NCI-H2029 (cell line): ENCODE data around the gene L3MBTL2.
"Not testable (repeated sequence)": the region's sequence is repeated elsewhere in the genome, so short reads cannot be mapped to it uniquely, and the experiment has no call there.

Experiments used
- DNase-seq: peaks from one replicate; lab custom pipeline; 2025; lab: John Stamatoyannopoulos, UW

Gene L3MBTL2

DNA sequence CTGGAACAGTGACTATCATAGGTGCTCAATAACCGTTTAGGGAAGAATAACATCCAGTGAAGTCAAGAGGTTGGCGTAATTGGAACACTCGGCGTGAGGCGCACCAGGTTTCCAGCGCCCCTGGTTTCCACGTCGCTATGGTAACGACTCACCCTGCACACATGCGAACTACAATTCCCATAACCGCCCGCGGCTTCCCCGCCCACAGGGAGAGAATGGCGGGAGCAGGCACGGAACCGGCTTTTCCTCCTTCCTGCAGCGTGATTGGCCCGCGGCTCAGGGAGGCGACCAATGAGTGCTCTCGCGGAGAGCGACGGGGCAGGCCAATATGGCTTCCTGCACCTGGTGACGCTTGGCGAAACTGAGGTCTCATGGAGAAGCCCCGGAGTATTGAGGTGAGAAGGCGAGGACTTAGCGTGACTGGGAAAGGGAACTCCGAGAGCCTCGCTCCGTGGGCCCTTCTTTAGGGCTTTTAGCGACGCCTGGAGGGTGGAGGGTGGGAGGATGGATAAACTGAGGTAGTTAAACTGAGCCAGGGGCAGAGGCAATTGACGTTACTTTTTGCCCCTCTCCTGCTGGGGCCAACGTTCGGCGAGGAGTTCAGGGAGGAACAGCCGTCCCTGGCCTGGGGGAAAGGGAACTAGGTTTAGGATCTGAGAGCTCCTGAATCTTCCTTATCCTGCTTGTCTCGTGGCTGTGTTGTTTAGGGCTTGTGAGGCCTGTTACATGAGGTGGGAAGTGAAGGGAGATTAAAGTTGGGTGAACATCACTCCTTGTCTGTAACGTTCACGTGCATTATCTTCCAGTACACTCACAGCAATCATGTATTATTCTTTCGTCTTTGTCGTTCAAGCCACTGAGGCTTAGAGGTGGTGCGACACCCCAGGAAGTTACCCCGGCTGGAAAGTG is at the start of gene L3MBTL2:
L3MBTL2 (plus strand) TSS at position 321 of the 909 bp plus-strand sequence; CDS start at position 372, 51 bp downstream.
- DNase-seq, result peak; percentile 96

DNA sequence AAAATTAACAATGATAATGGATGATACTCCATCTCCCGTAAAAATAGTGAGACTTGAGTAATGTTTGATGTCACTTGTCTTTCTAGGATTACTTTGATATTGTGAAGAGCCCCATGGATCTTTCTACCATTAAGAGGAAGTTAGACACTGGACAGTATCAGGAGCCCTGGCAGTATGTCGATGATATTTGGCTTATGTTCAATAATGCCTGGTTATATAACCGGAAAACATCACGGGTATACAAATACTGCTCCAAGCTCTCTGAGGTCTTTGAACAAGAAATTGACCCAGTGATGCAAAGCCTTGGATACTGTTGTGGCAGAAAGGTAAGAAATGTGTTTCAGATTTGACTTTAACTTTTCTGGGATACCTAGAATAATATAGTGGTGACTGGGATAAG is 48.0 kb upstream of the L3MBTL2 start:
- DNase-seq, result no peak

DNA sequence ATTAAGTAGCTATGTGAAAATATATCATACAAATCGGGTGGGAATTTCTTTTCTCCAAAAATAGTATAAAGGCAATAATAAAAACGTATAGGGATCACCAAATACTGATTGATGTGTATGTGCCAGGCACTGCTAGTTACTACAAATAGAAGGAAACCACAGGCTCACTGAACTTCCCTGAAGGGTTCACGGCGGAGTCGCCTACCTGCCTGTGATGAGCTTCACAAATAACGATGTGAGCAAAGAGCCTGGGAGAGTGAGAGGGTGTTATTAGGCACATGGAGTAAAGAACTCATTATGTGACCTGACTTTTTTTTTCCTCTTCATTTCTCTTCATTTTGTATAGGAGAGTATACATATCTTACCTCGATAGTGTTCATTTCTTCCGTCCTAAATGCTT is 36.0 kb upstream of the L3MBTL2 start:
- DNase-seq, result no peak

DNA sequence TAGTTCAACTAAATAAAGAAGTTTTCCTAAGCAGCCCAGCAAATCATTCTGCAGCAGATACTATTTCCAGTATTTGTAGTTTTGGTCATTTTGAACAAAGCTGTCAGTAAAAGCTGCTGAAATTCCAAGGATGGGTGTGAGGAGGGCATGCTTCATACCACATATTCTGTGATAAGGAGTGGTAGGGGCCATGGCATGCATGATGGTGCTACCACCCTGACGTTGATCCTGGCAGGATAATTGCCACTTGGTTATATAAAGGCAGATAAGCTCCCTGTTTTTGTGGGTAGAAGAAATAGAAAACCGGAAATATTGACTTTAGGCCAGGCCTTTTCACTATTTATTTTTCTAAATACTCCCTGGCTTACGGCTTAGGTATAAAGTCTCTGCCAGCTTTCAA is 33.1 kb upstream of the L3MBTL2 start:
- no peak for DNase-seq

DNA sequence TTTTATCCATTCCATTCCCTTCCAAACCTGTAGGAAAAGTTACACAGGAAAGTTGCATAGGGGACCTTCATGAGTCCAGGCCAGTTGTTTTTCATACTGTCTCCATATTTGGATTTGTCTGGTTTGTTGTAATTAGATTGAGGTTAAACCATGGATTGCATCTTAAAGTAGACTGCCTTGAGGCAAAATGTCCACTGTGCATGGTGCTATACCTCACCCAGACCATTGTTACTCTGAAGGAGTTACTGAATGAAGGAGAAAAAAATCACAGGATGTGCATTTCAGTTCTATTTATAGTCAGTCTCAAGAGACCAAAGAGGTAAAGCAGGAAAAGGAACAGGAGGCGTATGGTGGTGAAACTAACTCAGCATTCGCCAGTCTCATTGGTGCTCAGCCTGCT is 29.6 kb upstream of the L3MBTL2 start:
- DNase-seq, result no peak

DNA sequence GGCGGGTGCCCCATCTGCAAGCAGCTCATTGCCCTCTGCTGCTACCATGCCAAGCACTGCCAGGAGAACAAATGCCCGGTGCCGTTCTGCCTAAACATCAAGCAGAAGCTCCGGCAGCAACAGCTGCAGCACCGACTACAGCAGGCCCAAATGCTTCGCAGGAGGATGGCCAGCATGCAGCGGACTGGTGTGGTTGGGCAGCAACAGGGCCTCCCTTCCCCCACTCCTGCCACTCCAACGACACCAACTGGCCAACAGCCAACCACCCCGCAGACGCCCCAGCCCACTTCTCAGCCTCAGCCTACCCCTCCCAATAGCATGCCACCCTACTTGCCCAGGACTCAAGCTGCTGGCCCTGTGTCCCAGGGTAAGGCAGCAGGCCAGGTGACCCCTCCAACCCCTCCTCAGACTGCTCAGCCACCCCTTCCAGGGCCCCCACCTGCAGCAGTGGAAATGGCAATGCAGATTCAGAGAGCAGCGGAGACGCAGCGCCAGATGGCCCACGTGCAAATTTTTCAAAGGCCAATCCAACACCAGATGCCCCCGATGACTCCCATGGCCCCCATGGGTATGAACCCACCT is 28.0 kb upstream of the L3MBTL2 start:
- no peak for DNase-seq

DNA sequence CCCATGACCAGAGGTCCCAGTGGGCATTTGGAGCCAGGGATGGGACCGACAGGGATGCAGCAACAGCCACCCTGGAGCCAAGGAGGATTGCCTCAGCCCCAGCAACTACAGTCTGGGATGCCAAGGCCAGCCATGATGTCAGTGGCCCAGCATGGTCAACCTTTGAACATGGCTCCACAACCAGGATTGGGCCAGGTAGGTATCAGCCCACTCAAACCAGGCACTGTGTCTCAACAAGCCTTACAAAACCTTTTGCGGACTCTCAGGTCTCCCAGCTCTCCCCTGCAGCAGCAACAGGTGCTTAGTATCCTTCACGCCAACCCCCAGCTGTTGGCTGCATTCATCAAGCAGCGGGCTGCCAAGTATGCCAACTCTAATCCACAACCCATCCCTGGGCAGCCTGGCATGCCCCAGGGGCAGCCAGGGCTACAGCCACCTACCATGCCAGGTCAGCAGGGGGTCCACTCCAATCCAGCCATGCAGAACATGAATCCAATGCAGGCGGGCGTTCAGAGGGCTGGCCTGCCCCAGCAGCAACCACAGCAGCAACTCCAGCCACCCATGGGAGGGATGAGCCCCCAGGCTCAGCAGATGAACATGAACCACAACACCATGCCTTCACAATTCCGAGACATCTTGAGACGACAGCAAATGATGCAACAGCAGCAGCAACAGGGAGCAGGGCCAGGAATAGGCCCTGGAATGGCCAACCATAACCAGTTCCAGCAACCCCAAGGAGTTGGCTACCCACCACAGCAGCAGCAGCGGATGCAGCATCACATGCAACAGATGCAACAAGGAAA is 27.3 kb upstream of the L3MBTL2 start:
- DNase-seq, result no peak

DNA sequence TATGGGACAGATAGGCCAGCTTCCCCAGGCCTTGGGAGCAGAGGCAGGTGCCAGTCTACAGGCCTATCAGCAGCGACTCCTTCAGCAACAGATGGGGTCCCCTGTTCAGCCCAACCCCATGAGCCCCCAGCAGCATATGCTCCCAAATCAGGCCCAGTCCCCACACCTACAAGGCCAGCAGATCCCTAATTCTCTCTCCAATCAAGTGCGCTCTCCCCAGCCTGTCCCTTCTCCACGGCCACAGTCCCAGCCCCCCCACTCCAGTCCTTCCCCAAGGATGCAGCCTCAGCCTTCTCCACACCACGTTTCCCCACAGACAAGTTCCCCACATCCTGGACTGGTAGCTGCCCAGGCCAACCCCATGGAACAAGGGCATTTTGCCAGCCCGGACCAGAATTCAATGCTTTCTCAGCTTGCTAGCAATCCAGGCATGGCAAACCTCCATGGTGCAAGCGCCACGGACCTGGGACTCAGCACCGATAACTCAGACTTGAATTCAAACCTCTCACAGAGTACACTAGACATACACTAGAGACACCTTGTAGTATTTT is 26.6 kb upstream of the L3MBTL2 start:
- peak; percentile 12 for DNase-seq

DNA sequence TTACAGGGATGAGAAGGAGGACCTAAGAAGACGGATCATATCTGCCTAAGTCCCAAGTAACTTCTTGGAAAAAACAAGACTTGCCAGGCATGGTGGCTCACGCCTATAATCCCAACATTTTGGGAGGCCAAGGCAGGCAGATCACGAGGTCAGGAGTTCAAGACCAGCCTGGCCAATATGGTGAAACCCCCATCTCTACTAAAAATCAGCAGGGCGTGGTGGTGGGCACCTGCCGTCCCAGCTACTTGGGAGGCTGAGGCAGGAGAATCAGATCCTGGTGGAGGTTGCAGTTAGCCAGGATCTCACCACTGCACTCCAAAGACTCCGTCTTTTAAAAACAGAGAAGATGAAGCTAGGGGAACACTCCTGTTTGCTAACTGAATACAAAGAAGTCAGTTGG is 24.8 kb upstream of the L3MBTL2 start:
- not testable (repeated sequence) for DNase-seq

DNA sequence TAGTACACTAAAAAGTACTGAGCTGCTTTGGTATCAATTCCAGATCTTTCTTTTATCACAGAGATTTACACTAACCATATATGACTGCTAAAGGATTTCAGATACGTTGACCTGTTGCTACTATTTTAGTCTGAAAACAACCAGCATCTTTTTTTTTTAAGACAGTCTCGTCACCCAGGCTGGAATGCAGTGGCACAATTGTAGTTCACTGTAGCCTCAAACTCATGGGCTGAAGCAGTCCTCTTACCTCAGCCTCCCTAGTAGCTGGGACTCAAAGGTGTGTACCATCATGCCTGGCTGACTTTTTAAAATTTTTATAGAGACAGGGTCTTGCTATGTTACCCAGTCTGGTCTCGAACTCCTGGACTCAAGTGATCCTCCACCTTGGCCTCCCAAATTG is 24.2 kb upstream of the L3MBTL2 start:
- DNase-seq, result no peak

DNA sequence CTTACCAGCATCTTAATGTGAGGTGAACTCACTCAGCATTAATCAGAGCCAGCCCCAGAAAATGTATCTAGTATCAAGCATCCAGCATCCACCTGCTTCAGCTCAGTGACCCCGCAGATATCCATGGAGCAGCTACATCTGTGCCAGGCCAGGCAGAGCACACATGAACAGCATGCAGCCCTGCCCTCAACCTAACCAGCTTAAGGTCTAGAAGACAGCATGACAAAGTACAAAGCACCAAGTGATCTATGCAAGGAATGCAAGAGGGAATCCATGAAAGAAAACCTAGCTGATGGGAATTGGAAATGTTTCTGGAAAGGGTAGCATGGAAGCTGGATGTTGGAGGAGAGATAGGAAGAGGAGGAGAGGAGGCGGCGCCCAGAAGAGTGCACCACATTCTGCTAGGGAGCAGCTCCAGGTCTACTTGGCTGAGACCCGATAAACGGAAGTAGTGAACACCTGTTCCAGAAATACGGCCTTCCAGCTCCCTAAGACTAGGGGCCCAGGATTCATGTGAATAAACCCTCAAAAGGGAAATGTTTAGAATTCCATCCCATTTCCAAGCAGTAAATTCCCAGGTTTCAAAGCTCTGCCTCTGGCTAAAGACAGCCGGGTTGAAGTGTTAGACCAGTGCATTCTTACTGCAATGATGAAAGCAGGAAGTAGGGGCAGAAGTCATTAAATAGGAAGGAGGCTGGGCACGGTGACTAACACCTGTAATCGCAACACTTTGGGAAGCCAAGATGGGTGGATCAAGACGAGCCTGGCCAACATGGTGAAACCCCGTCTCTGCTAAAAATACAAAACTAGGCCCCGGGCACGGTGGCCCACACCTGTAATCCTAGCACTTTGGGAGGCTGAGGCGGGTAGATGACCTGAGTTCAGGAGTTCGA is 23.5 kb upstream of the L3MBTL2 start:
- DNase-seq, result peak; percentile 59

DNA sequence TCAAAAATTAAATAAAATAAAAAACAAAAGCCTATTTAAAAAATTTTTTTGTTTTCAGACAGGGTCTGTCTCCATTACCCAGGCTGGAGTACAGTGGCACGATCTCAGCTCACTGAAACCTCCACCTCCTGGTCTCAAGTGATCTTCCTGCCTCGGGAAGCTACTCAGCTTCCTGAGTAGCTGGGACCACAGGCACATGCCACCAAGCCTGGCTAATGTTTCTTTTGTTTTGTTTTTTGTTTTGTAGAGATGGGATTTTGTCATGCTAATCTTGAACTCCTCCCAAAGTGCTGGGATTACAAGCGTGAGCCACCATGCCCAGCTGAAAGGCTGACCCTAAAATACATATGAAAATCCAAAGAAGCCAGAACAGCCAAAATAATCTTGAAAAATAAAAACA is 20.4 kb upstream of the L3MBTL2 start:
- DNase-seq, result no peak

DNA sequence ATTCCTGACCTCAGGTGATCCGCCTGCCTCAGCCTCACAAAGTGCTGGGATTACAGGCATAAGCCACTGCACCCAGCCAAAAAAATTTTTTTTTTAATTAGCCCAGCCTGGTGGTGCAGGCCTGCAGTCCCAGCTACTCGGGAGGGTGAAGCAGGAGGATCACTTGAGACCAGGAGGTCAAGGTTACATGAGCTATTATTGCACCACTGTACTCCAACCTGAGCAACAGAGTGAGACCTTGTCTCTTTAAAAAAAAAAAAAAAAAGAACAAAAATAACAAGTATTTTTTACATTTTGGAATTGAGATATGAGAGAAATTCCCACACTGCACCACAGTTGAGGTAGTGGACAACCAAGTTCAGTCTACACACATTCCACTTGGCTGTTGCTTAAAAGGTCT is 13.6 kb upstream of the L3MBTL2 start:
- DNase-seq, result no peak

DNA sequence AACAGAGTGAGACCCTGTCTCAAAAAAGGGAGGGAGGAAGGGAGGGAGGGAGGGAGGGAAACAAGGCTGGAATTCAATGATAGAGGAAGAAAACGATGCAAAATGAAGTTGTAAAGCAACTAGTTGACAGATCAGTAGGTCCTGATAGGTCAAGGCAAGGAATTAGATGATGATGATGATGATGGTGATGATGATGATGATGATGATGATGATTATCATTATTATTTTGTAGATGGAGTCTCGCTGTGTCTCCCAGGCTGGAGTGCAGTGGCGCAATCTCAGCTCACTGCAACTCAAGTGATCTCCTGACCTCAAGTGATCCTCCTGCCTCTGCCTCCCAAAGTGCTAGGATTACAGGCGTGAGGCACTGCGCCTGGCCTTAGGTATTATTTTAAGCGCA is 11.3 kb upstream of the L3MBTL2 start:
- no peak for DNase-seq

DNA sequence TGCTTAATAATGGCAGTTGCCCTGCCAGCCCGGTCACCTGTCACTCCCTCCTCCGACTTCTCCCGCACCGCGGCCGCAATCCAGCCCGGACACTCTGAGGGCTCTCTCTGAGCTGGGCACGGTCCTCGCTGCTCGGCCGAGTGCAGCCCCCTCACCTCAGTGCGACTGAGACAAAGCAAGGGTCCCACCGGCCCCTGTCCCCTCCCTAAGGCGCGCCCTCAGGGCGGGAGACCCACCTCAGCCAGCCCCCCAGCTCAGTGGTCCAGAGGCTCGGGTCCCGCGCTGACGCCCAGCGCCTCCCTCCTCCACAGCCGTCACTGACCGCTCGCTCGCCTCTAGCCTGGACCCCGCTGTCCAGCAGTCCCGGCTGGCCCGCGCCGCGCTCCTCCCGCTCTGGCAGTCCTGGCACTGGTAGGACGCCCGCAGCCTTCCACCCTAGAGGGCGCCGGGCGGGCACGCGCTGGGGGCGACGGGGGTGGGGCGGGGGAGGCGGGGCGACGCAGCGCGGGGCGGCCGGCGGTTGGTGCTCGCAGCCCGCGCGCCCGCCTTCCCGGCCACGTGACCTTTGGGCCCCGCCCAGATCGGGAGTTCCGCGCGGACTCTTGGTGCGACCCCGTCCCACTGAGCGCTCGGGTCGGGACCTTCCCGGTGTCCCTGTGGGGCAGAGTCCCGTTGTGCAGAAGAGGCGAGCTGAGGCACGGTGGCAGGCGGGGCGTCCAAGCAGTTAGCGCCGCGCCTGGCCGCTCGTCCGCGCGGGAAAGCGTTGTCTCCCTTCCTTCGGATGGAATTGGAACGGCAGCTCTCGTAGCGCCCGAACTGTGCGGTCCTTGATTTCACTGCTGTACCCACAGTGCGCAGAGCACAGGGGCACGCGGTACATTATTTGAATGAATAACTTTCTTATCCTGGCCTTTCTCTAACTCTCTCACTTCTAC is 7.8 kb upstream of the L3MBTL2 start:
- DNase-seq, result peak; percentile 59

DNA sequence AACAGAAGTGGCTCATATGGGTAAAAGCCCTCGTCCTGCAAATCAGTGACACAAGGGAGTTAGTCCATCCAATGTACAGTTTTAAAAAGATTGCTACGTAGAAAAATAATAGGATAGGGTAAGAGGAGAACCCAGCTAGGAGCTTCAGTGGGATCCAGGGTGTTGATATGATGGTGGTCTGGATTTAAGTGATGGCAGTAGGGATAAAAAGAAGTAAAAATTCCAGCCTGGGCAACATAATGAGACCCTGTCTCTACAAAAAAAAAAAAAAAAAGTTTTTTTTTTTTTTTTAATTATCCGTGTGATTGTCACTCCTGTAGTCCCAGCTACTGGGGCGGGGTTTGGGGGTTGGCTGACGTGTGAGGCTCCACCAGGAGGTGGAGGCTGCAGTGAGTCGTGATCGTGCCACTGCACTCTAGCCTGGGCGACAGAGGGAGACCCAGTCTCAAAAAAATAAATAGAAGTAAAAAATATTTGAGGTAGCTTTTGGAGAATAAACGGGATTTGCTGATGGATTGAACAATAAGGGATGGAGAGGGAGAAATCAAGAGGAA is 7.0 kb upstream of the L3MBTL2 start:
- DNase-seq, result no peak

DNA sequence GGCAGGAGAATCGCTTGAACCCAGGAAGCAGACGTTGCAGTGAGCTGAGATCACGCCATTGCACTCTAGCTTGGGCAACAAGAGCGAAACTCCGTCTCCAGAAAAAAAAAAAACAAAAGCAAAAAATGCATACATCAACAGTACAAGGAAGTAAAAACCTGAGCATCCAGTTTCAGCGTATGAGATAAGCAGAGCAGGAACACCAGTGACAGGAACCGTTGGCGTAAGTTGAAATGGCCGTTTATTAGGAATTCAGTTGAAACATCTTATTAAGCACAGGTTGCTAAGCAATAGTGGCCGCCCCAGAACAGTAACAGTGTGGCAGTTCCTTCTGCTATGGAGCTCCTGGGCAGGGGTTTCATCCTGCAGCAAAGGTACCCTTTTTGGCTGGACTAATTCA is 4.0 kb upstream of the L3MBTL2 start:
- no peak for DNase-seq

DNA sequence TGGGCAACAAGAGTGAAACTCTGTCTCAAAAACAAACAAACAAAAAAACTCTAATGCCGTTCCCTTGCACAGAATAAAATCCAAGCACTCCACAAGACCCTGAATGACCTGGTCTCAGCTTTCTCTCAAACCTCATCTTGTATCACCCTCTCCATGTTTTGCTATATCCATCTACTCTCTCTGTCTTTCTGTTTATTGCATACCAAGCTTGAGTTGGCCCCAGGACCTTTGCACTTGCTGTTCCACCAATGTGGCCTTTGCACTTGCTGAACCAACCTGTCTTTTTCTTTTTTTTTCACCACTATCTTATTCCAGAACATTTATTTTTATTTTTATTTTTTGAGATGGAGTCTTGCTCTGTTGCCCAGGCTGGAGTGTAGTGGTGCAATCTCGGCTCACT is 2.0 kb upstream of the L3MBTL2 start:
- DNase-seq, result no peak

DNA sequence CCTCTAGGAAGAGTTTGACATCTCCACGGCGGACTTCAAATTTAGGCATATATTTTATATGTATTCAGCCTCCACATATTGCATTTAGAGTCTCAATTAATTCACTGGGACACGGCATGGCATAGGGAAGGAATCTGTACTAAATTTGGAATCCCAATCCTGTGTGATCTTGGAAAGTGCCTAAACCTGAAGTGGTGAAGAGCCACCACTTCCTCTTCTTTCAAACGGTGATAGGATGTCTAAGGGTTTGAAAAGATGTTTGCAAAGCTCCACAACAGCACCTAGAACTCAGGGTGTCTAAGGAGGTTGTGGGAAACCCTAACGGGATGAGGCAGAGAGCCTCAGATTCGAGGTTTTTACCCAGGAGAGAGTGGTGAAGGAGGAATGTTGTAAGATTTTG is 1.0 kb upstream of the L3MBTL2 start:
- DNase-seq, result no peak

DNA sequence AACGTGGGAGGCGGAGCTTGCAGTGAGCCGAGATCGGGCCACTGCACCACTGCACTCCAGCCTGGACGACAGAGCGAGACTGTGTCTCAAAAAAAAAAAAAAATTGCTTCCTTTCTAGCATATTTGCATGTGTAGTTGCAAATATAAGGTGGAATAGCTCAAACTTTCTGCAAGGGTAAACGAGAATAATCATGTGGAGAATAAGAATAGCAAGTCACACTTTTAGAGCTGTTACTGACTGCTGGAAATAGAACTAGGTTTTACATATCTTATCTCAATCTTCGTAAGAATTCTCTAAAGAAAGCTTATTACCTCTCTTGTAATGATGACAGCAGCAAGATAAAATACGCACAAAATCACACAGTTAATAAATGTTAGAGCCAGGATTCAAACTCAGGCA is 1.6 kb downstream of the L3MBTL2 start:
- DNase-seq, result no peak
